ENCODE measurements around the gene KDM6B.
A peak's percentile ranks its signal among the peaks of the same experiment; 100 is the strongest.
"Not testable (repeated sequence)": the region's sequence is repeated elsewhere in the genome, so short reads cannot be mapped to it uniquely, and the experiment has no call there.

Gene KDM6B

GRCh38 chr17:7854851-7855659, 21.0 kb downstream of the KDM6B start, which contains the start of gene TMEM88:
TSS of gene TMEM88 (plus strand) at chr17:7855066. CDS start at chr17:7855075, 9 bp downstream.
- no peak for DNase-seq

DNA sequence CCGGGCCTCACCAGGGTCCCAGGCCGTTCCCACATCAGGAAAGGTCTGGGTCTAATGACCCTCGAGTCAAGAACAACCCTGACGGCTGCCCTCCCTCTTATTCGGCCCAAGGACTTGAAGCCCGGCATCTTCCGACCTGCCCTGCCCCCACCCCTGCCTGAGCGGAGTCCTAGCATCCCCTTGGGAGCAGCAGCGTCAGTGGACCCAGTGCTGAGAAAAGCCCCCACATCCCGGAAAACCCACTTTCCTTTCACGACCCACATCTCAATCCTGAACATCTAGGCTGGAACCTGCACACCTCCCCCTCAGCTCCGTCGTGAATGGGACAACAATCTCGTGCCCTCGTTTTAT, 21.6 kb downstream of the KDM6B start:
- no peak for DNase-seq

DNA sequence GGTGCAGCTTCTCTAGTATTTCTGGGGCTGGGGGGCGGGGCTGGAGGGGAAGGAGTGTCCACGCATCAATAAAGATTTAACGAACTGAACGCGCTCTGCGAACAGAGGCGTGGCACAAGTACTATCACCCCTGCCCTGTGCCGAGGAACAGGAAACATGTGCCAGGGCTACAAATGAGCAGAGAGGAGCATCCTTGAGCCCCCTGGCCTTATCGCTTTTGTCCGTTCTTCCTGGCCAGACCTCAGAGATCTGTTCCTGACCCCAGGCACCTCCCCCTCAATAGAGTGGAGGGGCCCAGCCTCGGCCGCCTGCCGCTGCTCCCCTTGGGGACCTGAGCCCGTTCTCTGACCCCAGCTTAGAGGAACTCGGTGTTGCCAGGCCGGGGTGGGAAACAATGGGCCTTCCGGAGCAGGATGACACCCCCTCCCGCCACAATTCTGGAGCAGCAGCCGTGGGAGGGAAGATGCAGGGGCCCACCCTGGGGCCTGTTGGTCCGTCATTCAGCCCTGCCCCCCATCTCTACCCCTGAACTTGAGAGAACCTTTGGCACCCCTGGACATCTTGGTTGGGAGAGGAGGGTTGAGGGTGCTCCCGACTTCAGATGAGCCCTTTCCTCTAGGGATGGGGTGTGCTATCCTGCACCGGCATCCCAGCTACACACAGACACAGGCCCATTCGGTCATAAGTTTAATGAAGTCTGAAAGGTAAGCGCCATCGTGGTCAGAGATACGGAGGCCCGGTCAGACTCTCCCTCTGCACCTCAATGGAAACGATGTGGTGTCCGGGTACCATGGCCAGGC, 22.2 kb downstream of the KDM6B start:
- no peak for DNase-seq

DNA sequence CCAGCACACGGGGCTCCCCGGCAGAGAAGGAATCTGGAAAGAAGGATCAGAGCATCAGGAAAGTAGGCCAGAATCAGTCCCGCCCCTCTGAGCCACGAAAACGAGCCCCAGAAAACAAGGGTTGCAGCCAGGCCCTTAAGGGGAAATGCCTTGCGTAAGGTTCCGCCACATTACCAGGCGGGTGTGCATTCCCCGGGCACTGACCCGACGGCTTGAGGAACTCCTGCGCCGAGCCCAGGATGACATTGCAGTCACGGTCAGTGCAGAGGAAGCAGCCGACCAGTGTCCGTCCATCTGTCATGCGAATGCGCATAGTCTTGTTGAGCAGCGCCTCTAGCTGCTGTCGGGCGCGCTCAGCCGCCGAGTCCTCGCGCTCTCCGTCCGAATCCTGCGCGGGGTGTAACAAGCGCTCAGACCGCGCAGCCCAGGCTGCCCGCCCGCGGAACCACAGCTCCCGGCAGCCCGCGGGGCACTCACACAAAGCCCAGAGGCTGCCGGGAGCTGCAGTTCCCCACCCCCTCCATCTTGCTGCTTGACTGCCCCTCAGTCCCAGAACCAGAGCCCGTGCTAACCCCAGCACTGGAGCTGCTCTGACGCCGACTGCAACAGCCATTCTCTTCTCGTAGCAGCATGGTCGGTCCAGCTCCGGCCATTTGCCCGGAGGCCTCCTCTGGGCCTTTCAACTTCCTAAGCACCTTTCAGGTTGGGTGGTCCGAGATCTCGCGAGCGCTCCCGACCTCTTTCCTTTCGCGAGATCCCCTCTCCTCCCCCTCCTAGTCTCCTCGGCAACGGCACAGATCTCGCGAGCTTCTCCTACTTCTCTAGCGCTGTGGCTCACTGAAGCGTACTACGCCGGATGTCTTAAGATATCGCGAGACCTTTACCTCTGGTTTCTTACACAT, 23.0 kb downstream of the KDM6B start, which contains the start of gene NAA38:
Gene NAA38 (minus strand): TSS at position 749 of the 902 bp plus-strand sequence. CDS start 96 bp downstream, at position 653.
- peak; percentile 99 for DNase-seq

- DNase-seq = peak; percentile 91
Measured at GRCh38 chr17:7857713-7858521, 23.9 kb downstream of the KDM6B start, which contains the start of gene CYB5D1. TSS of gene CYB5D1 (plus strand) at chr17:7858003. CDS start at chr17:7858135, 132 bp downstream.

DNA sequence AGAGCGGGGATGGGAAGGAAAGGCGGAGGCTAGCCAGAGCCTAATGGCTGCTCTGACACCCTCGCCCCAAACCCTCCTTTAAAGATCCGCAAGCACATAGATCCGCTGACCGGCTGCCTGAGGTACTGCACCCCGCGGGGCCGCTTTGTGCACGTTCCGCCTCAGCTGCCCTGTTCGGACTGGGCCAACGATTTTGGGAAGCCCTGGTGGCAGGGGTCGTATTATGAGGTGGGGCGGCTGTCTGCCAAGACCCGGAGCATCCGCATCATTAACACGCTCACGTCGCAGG, 24.4 kb downstream of the KDM6B start:
- DNase-seq = no peak

GRCh38 chr17:7859028-7859427, 25.0 kb downstream of the KDM6B start:
- no peak for DNase-seq

- DNase-seq = peak; percentile 71
Measured at GRCh38 chr17:7862692-7863437, 28.8 kb downstream of the KDM6B start.

- not testable (repeated sequence) for DNase-seq
Measured at GRCh38 chr17:7864384-7864783, 30.4 kb downstream of the KDM6B start.

DNA sequence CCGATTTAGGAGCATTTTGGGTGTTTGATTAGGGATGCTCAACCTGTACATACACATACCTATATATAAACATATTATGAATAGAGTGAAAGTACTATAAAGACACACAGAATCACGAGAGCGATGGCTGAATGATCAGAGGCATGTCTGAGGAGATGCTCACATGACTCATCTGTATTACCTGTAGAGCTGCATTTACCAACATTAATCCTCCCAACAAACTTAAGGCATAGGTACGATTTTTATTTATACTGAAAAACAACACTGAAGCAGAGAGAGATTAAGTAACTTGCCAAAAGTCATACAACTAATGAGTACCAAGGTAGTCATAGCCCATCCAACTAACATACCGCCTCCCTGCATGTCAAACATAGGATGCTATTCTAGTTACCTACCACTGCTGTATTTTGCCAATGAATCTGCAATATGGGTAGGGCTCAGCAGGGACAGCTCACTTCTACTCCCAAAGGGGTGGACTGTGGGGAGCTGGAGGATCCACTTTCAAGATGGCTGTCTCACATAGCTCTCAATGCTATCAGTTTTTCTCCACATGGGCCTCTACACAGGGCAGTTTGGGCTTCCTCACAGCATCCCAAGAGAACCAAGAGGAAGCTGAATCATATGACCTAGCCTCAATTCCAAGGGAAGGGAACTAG, 31.1 kb downstream of the KDM6B start:
- no peak for DNase-seq

DNA sequence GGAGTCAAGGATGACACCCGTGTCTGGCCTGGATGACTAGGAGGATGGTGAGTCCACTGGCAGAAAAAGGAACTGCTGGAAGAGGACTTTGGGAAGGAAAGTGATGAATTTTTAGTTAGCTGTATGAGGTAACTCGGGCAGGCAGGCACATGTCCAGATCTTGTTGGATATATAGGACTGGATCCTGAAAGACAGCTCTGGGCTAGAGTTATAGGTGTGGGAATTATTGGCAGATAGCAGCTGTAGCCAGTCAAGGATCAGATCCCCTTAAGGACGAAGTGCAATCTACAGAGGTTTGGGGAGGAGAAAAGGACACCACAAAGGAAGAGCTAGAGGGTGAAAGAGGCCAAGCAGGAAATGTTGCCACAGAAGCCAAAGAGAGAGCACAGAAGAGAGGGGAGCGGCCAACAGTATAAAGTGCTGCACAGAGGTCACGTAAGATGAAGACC, 33.9 kb downstream of the KDM6B start:
- no peak for DNase-seq

- DNase-seq = no peak
Measured at GRCh38 chr17:7873051-7873450, 39.0 kb downstream of the KDM6B start.

DNA sequence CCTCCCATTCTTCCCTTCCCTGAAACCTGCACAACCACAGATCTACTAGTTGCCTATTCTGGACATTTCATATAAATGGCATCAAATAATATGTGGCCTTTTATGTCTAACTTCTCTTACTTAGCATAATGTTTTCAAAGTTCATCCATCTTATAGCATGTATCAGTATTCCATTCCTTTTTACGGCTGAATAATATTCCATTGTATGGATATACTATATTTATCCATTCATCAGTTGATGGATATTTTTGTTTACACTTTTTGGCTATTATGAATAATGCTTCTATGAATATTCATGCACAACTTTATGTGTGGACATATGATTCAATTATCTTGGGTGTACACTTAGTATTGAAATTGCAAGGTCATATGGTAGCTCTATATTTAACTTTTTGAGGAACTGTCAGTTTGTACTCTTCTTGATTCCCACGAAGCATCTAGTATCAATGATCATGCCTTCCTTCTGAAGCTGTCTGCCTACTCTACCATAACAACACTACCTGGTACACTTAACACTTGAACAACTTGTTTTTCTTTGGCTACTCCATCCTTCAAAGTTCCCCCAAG, 41.9 kb downstream of the KDM6B start:
- DNase-seq = no peak

DNA sequence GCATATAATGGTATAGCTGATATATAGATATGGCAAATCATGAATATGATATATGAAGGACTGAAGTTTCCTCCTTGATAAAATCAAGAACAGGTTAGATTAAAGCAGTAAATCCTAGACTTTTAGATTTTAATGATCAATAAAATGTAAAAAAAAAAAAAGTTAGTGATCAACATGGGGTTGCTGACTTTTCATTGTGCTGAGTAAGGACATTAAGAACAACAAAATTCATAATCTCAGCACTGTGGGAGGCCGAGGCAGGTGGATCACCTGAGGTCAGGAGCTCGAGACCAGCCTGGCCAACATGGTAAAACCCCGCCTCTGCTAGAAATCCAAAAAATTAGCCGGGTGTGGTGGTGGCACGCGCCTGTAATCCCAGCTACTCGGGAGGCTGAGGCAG, 44.2 kb downstream of the KDM6B start:
- DNase-seq = no peak

- DNase-seq = no peak
Measured at GRCh38 chr17:7880076-7880868, 46.3 kb downstream of the KDM6B start.

- peak; percentile 91 for DNase-seq
Measured at GRCh38 chr17:7881276-7882054, 47.4 kb downstream of the KDM6B start.

DNA sequence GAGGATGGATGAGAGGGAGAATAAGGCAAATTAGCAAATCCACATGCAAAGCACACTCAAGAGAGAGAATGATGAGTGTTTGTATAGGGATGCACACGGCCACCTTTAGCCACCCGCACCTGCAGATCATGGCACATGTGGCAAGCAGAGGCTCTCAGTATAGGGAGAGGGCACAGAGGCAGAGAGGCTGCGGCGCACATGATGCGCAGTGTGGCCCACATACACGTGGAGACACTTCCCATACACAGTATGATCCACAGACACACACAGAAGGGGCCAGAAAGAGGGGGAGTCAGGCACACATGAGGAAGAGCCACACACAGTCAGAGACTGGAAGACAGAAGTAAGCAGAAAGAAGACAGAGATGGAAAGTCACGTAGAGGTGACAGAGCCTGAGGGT, 48.1 kb downstream of the KDM6B start:
- peak; percentile 21 for DNase-seq

- DNase-seq = no peak
Measured at GRCh38 chr17:7882629-7883028, 48.6 kb downstream of the KDM6B start.
